ENCODE results near the gene COLEC12.
"Not testable (repeated sequence)": the region's sequence is repeated elsewhere in the genome, so short reads cannot be mapped to it uniquely, and the experiment has no call there.

Gene COLEC12

DNA sequence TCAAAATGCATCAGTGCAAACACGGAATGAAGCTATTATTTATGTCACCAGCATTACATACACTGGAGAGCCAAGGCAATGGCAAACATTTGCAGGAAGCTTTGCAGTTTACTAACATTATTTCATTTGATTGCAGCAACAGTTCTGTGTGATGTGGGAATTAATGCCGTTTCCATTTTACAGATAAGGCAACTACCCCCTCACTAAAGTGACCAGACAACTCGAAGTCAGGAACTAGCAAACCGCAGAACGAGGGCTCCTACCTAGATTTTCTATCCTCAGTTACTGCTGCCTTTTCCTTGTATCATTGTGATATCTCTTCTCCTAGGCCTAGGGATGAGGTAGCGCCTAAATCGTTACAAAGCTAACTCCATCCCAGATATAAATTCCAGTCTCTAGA, 85.5 kb downstream of the COLEC12 start:
- DNase-seq (ENCODE audit: low read depth), result no peak
- no peak overlapping the region for H3K4me3 ChIP-seq (ENCODE audit: low read length)
- TF ChIP-seq, protein P1, sequence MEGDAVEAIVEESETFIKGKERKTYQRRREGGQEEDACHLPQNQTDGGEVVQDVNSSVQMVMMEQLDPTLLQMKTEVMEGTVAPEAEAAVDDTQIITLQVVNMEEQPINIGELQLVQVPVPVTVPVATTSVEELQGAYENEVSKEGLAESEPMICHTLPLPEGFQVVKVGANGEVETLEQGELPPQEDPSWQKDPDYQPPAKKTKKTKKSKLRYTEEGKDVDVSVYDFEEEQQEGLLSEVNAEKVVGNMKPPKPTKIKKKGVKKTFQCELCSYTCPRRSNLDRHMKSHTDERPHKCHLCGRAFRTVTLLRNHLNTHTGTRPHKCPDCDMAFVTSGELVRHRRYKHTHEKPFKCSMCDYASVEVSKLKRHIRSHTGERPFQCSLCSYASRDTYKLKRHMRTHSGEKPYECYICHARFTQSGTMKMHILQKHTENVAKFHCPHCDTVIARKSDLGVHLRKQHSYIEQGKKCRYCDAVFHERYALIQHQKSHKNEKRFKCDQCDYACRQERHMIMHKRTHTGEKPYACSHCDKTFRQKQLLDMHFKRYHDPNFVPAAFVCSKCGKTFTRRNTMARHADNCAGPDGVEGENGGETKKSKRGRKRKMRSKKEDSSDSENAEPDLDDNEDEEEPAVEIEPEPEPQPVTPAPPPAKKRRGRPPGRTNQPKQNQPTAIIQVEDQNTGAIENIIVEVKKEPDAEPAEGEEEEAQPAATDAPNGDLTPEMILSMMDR (conservative IDR thresholded peaks at IDR 0.05; ENCODE audit: low read depth, low read length), result no peak

DNA sequence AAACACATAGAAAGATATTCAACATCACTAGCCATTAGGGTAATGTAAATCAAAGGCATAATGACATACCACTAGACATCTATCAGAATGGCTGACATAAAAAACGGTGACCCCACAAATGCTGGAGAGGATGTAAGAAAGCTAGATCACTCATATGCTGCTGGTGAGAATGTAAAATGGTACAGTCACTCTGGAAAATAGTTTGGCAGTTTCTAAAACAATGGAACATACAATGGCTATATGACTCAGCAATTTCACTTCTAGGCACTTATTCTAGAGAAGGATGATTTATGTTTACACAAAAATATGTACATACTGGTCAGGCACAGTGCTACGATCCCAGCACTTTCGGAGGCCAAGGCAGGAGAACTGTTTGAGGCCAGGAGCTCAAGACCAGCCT, 87.3 kb downstream of the COLEC12 start:
- TF ChIP-seq, protein P1 (conservative IDR thresholded peaks at IDR 0.05; ENCODE audit: low read depth, low read length), result no peak
- H3K4me3 ChIP-seq (ENCODE audit: low read length), result no peak overlapping the region
- DNase-seq (ENCODE audit: low read depth), result no peak

DNA sequence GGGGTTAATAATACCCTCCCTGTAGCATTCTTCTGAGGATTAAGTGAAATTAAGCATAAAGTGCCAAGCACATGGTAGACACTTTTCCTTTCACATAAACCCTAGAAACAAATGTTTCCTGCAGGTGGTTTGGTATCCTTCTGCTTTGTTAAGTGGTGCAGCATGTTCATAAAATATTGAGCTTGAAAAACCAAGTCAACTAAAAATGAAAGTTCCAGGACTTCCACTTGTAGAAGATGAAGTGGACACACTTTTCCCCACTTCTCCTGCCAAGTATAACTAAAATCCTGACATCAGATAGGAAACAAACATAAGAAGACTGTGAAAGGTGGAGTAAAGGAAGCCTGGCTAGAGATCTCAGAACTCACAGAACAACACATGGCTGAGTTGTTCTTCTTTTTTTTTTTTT, 90.5 kb downstream of the COLEC12 start:
- no peak overlapping the region for H3K4me3 ChIP-seq (ENCODE audit: low read length)
- TF ChIP-seq, protein P1 (conservative IDR thresholded peaks at IDR 0.05; ENCODE audit: low read depth, low read length), result no peak
- DNase-seq (ENCODE audit: low read depth), result peak; percentile 79

DNA sequence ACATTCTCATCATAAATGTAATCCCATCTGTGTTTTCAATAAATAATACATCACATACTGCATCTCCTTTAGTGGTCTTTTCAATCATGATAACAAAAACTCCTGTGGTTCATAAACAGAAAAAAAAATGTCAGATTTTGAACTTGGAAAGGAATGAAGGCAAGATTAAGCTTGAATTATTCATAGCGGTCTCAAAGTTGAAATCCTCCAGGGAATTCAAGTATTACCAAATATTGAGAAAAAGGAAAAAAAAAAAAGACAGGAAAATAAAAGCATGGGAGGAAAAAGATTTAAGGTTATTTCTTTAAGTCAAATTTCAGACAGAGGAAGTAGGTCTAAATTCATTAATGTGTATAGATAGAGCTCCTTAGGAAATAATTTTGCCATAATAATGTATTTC, 92.1 kb downstream of the COLEC12 start:
- TF ChIP-seq, protein P1 (conservative IDR thresholded peaks at IDR 0.05; ENCODE audit: low read depth, low read length), result no peak
- DNase-seq (ENCODE audit: low read depth), result no peak

DNA sequence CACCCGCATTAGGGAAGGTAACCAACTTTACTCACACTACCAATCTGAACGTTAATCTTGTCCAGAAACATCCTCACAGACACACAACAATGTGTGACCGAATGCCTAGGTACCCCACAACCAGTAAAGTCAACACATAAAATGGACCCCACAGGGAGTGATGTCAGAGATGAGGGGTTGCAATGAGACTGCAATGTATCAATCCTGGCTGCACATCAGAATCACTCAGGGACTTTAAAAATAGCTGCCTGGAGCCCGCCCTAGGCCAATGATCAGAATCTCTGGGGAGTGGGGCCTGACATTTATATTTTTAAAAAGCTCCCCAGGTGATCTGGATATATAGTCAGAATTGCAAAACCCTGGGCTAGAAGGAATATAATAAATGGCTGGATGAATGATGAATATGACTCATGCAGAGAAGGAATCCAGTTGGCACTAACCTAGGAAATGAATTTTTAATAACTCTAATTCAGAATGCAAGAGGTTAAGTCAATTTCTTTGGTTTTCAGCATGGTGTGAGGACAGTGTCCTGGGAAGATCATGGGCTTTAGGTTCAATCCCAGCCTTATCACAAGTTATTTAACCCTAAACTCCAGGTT, 92.8 kb downstream of the COLEC12 start:
- DNase-seq (ENCODE audit: low read depth), result no peak
- no peak overlapping the region for H3K4me3 ChIP-seq (ENCODE audit: low read length)
- TF ChIP-seq, protein P1 (conservative IDR thresholded peaks at IDR 0.05; ENCODE audit: low read depth, low read length), result no peak

More for the DNA sequence above, 92.1 kb downstream of the COLEC12 start:
- H3K4me3 ChIP-seq (ENCODE audit: low read length), result no peak overlapping the region

DNA sequence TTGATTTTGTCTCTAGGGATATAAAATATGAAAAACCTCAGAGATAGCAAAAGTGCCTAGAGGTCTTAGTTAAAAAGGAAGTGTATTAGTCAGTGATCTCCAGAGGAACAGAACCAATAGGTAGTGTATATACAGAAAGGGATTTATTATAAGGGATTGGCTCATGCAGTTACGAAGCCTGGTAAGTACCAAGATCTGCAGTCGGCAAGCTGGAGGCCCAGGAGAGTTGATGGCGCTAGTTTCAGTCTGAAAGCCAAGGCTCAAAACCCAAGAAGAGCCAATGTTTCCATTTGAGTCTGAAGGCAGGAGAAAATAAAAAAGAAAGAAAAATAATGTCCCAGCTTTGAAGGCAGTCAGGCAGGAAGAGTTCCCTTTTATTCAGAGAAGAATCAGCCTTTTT, 93.3 kb downstream of the COLEC12 start:
- TF ChIP-seq, protein P1 (conservative IDR thresholded peaks at IDR 0.05; ENCODE audit: low read depth, low read length), result no peak
- no peak overlapping the region for H3K4me3 ChIP-seq (ENCODE audit: low read length)
- no peak for DNase-seq (ENCODE audit: low read depth)

DNA sequence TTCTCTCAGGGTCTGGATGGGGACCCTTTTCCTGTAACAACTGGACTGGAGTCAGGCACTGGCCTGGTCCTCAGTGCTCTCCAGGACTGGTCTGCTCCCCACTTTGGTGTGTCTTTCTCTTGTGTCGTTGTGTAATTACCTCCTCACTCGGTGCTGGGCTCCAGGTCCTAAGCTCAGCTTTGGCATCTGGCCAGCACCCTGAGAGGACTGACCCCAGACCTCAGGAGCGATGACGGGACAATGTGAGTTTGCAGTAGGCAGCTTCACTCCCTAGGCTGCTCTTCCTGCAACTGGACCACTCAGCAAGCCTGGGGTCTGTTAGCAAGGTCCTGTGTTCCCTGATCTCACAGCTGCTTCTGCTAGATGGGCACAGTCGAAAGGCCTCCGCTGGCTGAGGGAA, 93.8 kb downstream of the COLEC12 start:
- DNase-seq (ENCODE audit: low read depth), result no peak
- TF ChIP-seq, protein P1 (conservative IDR thresholded peaks at IDR 0.05; ENCODE audit: low read depth, low read length), result no peak
- H3K4me3 ChIP-seq (ENCODE audit: low read length), result no peak overlapping the region

DNA sequence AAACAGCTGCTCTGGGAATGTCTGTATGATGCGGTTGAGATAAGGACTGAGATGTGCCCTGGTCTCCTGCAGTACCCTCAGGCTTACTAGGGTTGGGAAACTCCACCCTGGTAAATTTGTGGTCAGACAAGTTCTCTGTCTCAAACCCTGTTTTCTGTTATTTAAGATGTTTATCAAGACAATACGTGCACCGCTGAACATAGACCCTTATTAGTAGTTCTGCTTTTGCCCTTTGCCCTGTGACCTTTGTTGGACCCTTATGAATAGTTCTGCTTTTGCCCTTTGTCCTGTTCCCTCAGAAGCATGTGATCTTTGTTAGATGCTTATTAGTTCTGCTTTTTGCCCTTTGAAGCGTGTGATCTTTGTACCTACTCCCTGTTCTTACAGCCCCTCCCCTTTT, 95.5 kb downstream of the COLEC12 start:
- not testable (repeated sequence) for H3K4me3 ChIP-seq (ENCODE audit: low read length); DNase-seq (ENCODE audit: low read depth)

All from retinal pigment epithelial cell (primary cell).